HFF-Myc (cell line): Measurements from ENCODE around the gene ACADVL.

Source experiments
- DNase-seq: peaks from one replicate; pipeline ENCODE4 v3.0.0-alpha.2; 2011; ENCODE audit warnings: low read depth; ENCODE audit errors: extremely low read depth
- H3K4me3 ChIP-seq: replicated peaks from 2 replicates; pipeline ENCODE4 v1.5.1; 2011; ENCODE audit warnings: low read depth, mild to moderate bottlenecking, control low read depth, low read length
- CTCF ChIP-seq: IDR thresholded peaks from 2 replicates; pipeline ENCODE4 v1.5.1; 2012; ENCODE audit warnings: mild to moderate bottlenecking, low read depth, low read length, control low read depth; ENCODE audit errors: missing control alignments

Gene ACADVL

DNA sequence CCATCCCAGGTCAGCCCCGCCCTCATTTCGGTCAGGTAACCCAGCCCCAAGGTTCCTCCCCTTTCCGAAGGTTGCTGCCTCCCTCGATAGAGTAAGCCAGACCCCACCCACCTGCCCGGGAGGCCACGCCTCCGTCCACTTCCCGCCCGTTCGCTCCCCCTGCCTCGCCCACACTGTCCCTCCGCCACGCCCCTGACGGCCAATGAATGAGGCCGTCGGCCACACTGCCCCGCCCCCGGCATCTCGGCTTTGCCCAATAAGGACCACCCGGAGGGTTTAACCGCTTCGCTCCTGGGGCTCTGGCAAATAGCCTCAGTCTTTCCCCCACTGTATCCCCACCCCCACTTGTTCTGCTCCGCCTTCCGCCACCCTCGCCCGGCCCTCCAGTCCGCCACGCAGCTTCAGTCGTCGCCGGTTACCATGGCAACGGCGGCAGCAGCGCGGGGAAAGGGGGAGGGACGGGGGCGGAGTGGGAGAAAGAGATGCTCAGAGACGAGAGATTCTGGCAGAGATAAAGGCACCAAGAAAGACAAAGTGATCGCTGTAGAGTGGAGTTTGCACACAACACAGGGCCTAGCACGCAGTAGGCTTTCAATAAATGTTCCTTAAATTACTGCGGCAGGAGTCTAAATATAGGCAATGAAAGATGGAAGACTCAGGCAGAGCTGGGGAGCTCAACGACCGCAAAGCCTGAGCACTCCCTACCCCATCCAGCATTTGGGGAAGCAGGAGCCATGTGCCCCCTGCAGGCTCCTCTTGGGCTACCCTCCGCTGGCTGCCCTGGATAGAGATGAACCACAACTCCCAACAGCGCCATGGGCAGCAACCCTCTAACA is 5.2 kb upstream of the ACADVL start:
- peak overlapping the region; percentile 63 for H3K4me3 ChIP-seq
- peak; percentile 61 for TF ChIP-seq CTCF
- peak; percentile 92 for DNase-seq

- no peak for DNase-seq
- no peak for TF ChIP-seq CTCF
- peak overlapping the region; percentile 63 for H3K4me3 ChIP-seq
Measured at GRCh38 chr17:7215136-7215638, 4.6 kb upstream of the ACADVL start.

DNA sequence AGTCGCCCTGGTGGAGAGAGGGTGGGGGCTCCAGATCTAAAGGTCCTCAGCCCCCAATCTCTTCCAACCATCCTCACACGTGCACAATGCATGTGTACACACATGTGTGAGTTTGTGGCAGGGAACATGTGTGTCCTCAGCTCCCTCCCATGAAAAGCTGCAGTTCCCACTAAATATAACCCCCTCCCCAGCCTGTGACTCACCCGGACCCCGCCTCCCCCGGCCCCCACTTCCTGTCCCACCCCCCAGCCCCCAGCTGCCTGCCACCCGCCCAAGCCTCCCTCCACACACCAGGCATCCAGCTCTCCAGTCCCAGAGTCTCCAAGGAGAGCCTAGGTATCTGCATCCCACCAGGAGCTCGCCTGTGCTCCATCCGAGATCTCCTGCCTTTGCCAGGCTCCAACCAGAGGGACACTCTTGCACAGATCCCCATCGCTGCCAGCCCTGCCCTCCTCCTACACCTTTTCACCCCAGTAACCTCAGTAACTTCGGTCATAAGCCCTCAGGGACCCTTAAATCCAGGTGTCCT is 4.0 kb upstream of the ACADVL start:
- no peak for DNase-seq
- no peak for TF ChIP-seq CTCF
- peak overlapping the region; percentile 63 for H3K4me3 ChIP-seq

- H3K4me3 ChIP-seq: peak overlapping the region; percentile 63
Measured at GRCh38 chr17:7216242-7217112, 3.3 kb upstream of the ACADVL start.

DNA sequence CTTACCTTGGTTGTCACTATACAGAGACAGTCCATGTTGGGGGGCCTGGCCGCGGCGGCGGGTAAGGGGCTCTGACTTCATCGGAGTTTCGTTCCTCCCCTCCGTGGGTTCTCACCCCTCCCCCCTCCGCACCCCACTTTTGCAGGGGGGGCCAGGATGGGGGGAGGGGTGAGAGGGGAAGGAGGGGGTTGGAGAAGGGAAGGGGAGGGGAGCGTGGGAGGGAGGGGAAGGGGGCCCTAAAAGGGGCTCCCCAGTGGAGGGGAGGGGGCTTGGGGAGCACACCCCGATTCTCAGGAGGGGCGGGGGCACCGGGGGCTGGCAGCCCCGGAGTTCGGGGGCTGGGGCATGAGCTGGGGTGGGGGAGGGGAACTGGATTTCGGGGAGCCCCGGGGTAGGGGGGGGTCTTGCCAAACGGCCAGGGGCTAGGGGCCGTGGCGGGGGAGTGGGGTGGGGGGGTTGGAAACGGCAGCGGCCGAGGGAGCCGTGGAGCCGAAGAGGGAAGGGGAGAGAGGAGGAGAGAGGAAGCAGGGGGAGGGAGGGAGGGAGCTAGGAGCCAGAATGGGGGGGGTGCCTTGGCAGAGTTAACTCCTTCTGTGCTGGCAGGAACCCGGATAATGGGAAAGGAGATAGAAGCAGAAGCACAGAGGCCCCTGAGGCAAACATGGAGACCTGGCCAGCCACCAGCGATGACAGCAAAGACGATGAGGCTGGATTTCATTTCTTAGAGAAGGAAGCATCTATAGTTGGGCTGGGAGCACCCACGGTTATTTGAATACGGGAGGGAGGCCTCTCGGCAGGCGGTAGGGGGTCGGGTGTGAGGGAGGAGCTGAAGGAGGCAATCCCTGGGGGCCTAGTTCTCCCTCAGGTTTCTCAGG is 2.4 kb upstream of the ACADVL start:
- no peak for TF ChIP-seq CTCF
- no peak for DNase-seq
- peak overlapping the region; percentile 63 for H3K4me3 ChIP-seq

More at GRCh38 chr17:7216242-7217112, 3.3 kb upstream of the ACADVL start:
- no peak for DNase-seq
- no peak for TF ChIP-seq CTCF

GRCh38 chr17:7218166-7218565 is 1.6 kb upstream of the ACADVL start:
- no peak for DNase-seq
- peak overlapping the region; percentile 63; the same call in 1 of the 2 replicates for H3K4me3 ChIP-seq
- no peak for TF ChIP-seq CTCF
